ENCODE measurements around the gene INSC. TPM values are rescaled to one million over a fixed set of nuclear protein-coding genes. Genes with fewer than 3 reads are reported as not detected.

The INSC gene
- total RNA-seq, 2 donors from 2014 or later: 1.6 TPM

- H3K9ac ChIP-seq (ENCODE audit: low read depth in 2 of 2, low read length in 2 of 2): no peak overlapping the region
- H3K9me3 ChIP-seq: no peaks in the 10 kb centered on the region
- DNase-seq: no peak
- no peak overlapping the region for H3K27ac ChIP-seq
- H3K4me3 ChIP-seq: no peak overlapping the region
- no peak for TF ChIP-seq CTCF (IDR thresholded peaks at IDR 0.05)
- no peaks in the 10 kb centered on the region for H3K36me3 ChIP-seq
- no peaks in the 10 kb centered on the region for H3K4me1 ChIP-seq
- intact Hi-C loops (cut with DNase I): loop anchor here (5.0 kb wide), 1 partner anchor 56 kb away; no protein-coding TSS in a partner anchor
- H3K27me3 ChIP-seq: no peaks in the 10 kb centered on the region
Observed at GRCh38 chr11:15158351-15159015, 43.8 kb downstream of the INSC start.

- no peaks in the 10 kb centered on the region for H3K4me1 ChIP-seq
- no peak overlapping the region for H3K9ac ChIP-seq (ENCODE audit: low read depth in 2 of 2, low read length in 2 of 2)
- H3K9me3 ChIP-seq: no peaks in the 10 kb centered on the region
- no peaks in the 10 kb centered on the region for H3K27me3 ChIP-seq
- intact Hi-C loops (cut with DNase I): loop anchor here (5.0 kb wide), 1 partner anchor 57 kb away; no protein-coding TSS in a partner anchor
- H3K36me3 ChIP-seq: no peaks in the 10 kb centered on the region
- peak; percentile 36 for TF ChIP-seq CTCF (IDR thresholded peaks at IDR 0.05)
- peak; percentile 25 for DNase-seq
- H3K4me3 ChIP-seq: no peak overlapping the region
- no peak overlapping the region for H3K27ac ChIP-seq
Observed at GRCh38 chr11:15159085-15159484, 44.4 kb downstream of the INSC start.

GRCh38 chr11:15161790-15162189 is 47.1 kb downstream of the INSC start:
- Histone ChIP-seq H3K36me3 (no peaks in the 10 kb centered on the region), H3K27me3 (no peaks in the 10 kb centered on the region), H3K9me3 (no peaks in the 10 kb centered on the region), H3K4me3 (no peak overlapping the region), H3K9ac (ENCODE audit: low read depth in 2 of 2, low read length in 2 of 2) (no peak overlapping the region), H3K27ac (no peak overlapping the region), H3K4me1 (no peaks in the 10 kb centered on the region)
- DNase-seq: no peak
- no peak for TF ChIP-seq CTCF (IDR thresholded peaks at IDR 0.05)
- intact Hi-C loops (cut with DNase I): no loop called here

GRCh38 chr11:15163136-15163535 is 48.4 kb downstream of the INSC start:
- no peak overlapping the region for H3K4me3 ChIP-seq
- H3K36me3 ChIP-seq: no peaks in the 10 kb centered on the region
- no peak for DNase-seq
- H3K27ac ChIP-seq: no peak overlapping the region
- no peaks in the 10 kb centered on the region for H3K9me3 ChIP-seq
- no peaks in the 10 kb centered on the region for H3K27me3 ChIP-seq
- H3K9ac ChIP-seq (ENCODE audit: low read depth in 2 of 2, low read length in 2 of 2): no peak overlapping the region
- H3K4me1 ChIP-seq: no peaks in the 10 kb centered on the region
- TF ChIP-seq CTCF (IDR thresholded peaks at IDR 0.05): no peak
- intact Hi-C loops (cut with DNase I): no loop called here

- Histone ChIP-seq H3K27ac (no peak overlapping the region), H3K4me1 (no peaks in the 10 kb centered on the region), H3K4me3 (no peak overlapping the region), H3K36me3 (no peaks in the 10 kb centered on the region), H3K9me3 (no peaks in the 10 kb centered on the region), H3K27me3 (no peaks in the 10 kb centered on the region), H3K9ac (ENCODE audit: low read depth in 2 of 2, low read length in 2 of 2) (no peak overlapping the region)
- intact Hi-C loops (cut with DNase I): no loop called here
- no peak for DNase-seq
- TF ChIP-seq CTCF (IDR thresholded peaks at IDR 0.05): no peak
Observed at GRCh38 chr11:15166204-15166603, 51.5 kb downstream of the INSC start.

All from colonic mucosa (tissue), 4 donors.